Embryonic facial prominence (tissue), 1 donor: ENCODE data around the gene NR2F2.
"Not testable (repeated sequence)": the region's sequence is repeated elsewhere in the genome, so short reads cannot be mapped to it uniquely, and the experiment has no call there.

Experiments used
- DNase-seq: peaks from one replicate; pipeline ENCODE4 v3.0.0-alpha.2; 2016; ENCODE audit errors: extremely low spot score

NR2F2 gene

DNA sequence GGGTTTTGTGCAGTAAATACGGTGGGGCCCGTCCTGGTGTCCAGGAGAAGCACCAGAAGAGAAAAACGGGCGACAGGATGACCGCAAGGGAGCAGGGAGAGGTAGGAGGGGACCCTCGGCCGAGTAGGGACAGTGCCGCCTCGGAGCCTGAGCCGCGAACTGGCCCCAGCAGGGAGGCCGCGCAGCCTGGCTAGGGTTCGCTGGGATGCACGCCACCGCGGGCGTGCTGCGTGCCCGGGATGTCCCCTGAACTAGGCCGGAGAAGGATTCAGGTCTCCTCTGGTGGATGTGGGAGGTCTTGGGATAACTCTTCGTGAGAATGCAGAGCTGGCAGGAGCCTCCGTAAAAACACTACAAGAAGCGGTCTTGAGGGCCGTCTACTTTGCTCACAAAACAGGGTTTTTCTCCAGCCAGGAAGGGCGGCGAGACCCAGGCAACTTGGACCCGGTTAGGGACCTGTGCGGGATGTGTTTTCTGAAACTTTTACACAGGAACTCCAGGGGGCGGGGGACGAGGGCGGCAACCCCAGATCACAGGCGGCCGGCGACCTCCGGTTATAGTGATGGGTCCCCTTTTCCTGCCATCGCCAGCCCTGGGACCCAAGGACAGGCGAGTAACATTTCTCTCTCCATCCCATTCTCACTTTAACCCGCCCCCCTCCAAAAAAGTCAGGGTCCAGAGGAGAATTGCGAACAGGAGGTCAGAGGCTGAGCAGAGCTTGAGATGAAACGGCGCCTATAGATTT lies 35.5 kb downstream of the NR2F2 start:
- DNase-seq = no peak

DNA sequence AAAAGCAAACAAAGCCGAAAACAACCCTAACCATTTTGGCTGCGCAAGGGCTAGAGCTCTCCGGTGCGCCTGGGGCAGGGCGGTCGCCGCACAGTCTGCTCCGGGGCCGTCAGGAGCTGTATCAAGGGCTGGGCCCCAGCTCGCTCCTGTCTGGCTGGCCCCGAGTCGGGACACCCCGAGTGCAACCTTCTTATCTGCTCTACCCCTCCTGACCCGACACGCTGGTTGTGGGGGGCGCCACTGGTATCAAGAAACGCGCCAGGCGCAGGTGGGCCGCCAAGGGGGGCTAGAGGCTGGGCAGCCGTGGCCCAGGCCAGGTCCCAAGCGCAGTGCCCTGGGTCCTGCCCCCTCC lies 36.0 kb downstream of the NR2F2 start:
- DNase-seq = no peak

GRCh38 chr15:96367311-96368200 lies 37.1 kb downstream of the NR2F2 start:
- DNase-seq = no peak

DNA sequence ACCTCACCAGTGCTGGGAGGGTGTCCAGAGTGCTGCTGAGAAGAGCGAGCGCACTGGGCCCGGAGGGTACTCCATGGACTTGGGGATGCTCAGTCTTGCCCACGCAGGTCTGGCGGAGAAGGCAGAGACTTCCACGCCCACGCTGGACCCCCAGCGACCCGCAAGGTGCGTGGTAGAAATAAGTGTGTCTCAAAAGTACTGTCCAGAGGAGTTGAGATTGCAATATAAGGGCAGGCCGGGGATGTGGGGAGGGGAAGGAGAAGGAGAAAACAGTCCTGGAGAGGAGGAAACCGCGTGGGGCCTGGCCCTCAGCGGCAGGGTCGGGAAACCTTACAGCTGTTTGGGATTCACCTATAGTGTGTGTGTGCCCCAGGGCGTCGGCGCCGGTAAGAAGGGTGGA lies 38.9 kb downstream of the NR2F2 start:
- no peak for DNase-seq

DNA sequence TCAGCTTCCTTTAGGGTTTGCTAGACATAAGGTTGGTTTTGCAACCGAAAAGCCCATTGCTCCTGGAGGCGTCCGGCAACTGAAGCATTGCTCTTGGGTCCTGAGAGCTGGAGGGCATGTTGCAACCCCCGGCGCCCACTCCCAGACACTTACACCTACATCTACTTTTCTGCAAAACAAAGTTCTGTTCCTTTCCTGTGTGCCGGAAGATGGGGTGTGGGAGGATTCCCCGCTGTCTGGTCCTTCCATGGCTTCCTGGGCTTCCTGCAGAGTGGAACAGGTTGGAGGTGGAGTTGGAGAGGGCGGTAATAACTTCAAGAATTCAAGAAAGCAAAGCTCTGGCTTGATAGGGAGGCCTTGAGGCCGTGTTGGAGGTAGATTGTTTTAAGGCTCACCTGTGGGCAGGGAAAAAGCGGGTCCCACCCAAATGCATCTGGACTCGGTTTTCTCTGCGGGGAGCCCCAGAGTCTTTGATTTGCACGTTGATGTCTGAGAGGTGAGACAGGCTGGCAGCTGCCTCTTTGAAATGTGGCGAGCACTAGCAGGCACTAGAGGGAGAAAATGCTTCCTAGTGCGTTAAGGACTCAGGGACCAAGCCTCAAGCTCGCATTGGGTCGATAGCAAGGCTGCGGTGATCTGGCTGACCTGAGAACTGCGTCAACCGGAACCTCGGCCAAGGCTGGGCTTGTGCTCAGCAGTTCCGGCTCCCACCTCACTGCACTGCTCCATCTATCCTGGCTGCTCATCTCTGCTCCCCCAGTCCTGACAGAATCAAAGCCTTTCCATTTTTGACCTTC lies 39.5 kb downstream of the NR2F2 start:
- DNase-seq = no peak

DNA sequence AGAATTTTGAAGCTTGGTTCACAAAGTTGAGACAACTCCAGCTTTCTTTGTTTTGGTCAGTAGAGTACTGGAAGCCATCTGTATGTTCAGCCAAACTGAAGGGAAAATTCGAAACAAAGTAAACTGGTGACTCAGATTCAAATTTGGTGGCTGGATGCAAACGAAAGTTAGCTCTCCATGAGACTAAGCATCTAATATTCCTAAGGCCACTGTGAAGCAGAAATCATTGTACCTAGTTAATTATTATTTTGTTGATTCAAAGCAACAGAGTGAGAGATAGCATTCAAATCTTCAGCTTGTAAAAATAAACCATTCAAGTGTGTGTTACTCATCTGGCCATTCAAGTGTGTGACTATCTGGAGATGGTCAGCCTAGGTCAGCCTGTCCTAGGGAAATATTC lies 42.1 kb downstream of the NR2F2 start:
- DNase-seq = no peak

DNA sequence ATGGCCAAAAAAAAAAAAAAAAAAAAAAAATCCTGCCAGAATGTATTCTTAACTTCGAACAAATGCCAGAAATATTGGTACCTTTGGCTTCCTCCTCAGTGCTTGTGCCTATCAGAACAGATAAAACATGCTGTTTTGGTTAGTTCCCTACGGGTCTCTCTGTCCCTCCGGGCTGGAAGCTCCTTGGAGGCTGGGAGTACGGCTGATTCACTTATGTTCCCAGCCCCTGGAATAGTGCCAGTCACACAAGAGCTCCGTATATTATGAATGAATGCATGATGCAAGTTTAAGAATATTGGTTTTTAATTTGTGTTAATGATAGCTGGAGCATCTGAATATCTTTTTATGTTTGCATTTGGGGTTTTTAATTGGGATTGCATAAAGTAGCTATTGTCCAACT lies 44.0 kb downstream of the NR2F2 start:
- no peak for DNase-seq

GRCh38 chr15:96379592-96379991 lies 49.1 kb downstream of the NR2F2 start:
- not testable (repeated sequence) for DNase-seq

GRCh38 chr15:96381463-96381862 lies 51.0 kb downstream of the NR2F2 start:
- DNase-seq = no peak

DNA sequence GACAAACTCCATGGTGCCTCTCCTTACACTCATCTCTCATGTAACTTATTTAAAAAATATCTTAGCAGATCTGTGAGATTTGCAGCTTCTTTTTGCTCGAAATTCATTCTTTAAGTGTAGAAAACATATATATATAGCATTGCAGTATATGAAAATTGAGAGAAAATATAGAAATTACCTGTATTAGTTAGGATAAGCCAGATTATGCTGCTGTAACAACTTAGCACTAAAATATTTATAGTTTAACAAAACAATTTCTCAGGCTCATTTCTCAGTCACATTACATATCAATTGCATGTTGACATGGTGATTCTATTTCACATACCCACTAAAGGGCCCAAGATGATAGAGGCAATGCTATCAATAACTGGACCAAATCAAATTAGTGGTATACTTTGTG lies 54.7 kb downstream of the NR2F2 start:
- DNase-seq = no peak

DNA sequence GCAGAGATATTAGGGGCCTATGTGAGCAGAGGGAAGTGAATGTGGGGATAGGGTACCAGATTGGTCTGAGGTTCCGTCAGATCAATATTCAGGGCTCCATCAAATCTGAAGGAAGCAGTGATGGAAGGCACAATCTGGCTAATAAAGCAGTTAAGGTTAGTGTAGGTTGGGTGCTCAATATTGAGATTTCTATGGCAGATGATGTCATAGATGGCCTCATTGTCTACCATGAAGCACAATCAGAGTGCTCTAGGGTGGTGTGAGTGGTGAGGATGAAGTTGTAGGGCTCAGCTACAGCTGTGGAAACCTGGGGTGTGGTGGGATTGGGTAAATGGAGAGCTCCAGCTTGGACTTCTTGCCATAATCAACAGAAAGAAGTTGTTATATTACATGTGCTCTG lies 58.2 kb downstream of the NR2F2 start:
- DNase-seq = no peak
